Caco-2 (cell line): ENCODE data around the gene AP3D1. TPM values are rescaled to one million over a fixed set of nuclear protein-coding genes. Genes with fewer than 3 reads are reported as not detected.

Experiments
- BruUV-seq: library from RNA; stranded (reverse); fragments of 400-500 nt; replicated peaks from 2 replicates; lab custom pipeline; 2021; lab: Mats Ljungman, UMichigan
- CTCF ChIA-PET: fragments of 300-600 bp; sonication (Branson Sonifier 250); formaldehyde crosslinking; loops from one replicate; lab custom pipeline; 2022; ENCODE audit warnings: antibody characterized with exemption; lab: Charles Lee
- POLR2A ChIA-PET: fragments of 300-600 bp; sonication (Branson Sonifier 250); formaldehyde crosslinking; loops from one replicate; lab custom pipeline; 2022; ENCODE audit warnings: antibody characterized with exemption; lab: Charles Lee
- DNase-seq, 2 experiments: peaks; one replicate each; pipeline versions ENCODE4 v3.0.0 to v3.0.0-alpha.2; 2020 to 2022
- H3K27me3 ChIP-seq: replicated peaks from 2 replicates; pipeline ENCODE4 v1.6.0; 2011; ENCODE audit warnings: low read length; ENCODE audit not compliant: control insufficient read depth, insufficient read depth
- H3K36me3 ChIP-seq: 2 replicates; pipeline ENCODE4 v1.5.1; 2011; ENCODE audit warnings: low read length; ENCODE audit not compliant: control insufficient read depth, insufficient read depth
- H3K4me1 ChIP-seq: fragments of 250-450 bp; sonication (Bioruptor Pico); 2 replicates; pipeline ENCODE4 v1.5.1; 2020; ENCODE audit warnings: mild to moderate bottlenecking
- H3K4me3 ChIP-seq: 2 replicates; pipeline ENCODE4 v1.5.1; 2011; ENCODE audit warnings: low read depth, mild to moderate bottlenecking, control low read depth, low read length
- H3K9me3 ChIP-seq: fragments of 250-450 bp; sonication (Bioruptor Pico); 2 replicates; pipeline ENCODE4 v1.5.1; 2020; ENCODE audit warnings: mild to moderate bottlenecking, moderate library complexity
- H3K27ac Mint-ChIP-seq: one replicate; pipeline ENCODE4 v1.8.0; 2022; ENCODE audit warnings: mixed read lengths; ENCODE audit not compliant: unreplicated experiment
- H3K27me3 Mint-ChIP-seq: one replicate; pipeline ENCODE4 v1.8.0; 2022; ENCODE audit warnings: mixed read lengths; ENCODE audit not compliant: insufficient read depth, unreplicated experiment
- H3K36me3 Mint-ChIP-seq: one replicate; pipeline ENCODE4 v1.8.0; 2022; ENCODE audit warnings: mild to moderate bottlenecking, mixed read lengths; ENCODE audit not compliant: insufficient read depth, unreplicated experiment
- H3K4me1 Mint-ChIP-seq: one replicate; pipeline ENCODE4 v1.8.0; 2022; ENCODE audit warnings: low read depth, mixed read lengths; ENCODE audit not compliant: unreplicated experiment
- H3K4me3 Mint-ChIP-seq: one replicate; pipeline ENCODE4 v1.8.0; 2022; ENCODE audit warnings: mild to moderate bottlenecking, moderate library complexity, mixed read lengths; ENCODE audit not compliant: unreplicated experiment
- H3K9me3 Mint-ChIP-seq: one replicate; pipeline ENCODE4 v1.8.0; 2022; ENCODE audit warnings: mixed read lengths; ENCODE audit not compliant: unreplicated experiment
- intact Hi-C: fragments of 100-400 bp; cut with micrococcal nuclease; formaldehyde crosslinking; loops from one replicate; pipeline ENCODE4 v1.10.0; 2022; ENCODE audit not compliant: unreplicated experiment
- total RNA-seq: library from RNA; stranded (reverse); gene quantifications from 2 replicates; pipeline ENCODE4 v1.2.3, GENCODE V29; 2022
- TF ChIP-seq, protein P1 (sequence below), 2 experiments: fragments of 200-600 bp in 1 of 2; IDR thresholded peaks; 1 replicate in 1 of 2; 2 replicates in 1 of 2; pipeline versions ENCODE4 v1.5.1 to v1.8.0; 2011 to 2022; ENCODE audit warnings: antibody characterized with exemption in 1 of 2, control low read depth in 1 of 2, inconsistent platforms in 1 of 2, low read depth in 1 of 2, low read length in 1 of 2, mild to moderate bottlenecking in 1 of 2, moderate library complexity in 1 of 2; ENCODE audit not compliant: insufficient read depth in 1 of 2, severe bottlenecking in 1 of 2, unreplicated experiment in 1 of 2

Gene AP3D1
- total RNA-seq, 1 experiment from 2014 or later, result 151 TPM

- H3K4me3 Mint-ChIP-seq, result no peak overlapping the region
- Histone ChIP-seq H3K9me3 (no peaks in the 10 kb centered on the region), H3K4me3 (no peak overlapping the region), H3K4me1 (peaks cover 36% of the 10 kb centered on the region), H3K27me3 (no peaks in the 10 kb centered on the region), H3K36me3 (no peaks in the 10 kb centered on the region)
- ChIA-PET POLR2A (no interaction called here), CTCF (no interaction called here)
- intact Hi-C loops, result loop anchor here (10.0 kb wide), 1 partner anchor 54 kb away; no protein-coding TSS in a partner anchor
- H3K27me3 Mint-ChIP-seq, result no peaks in the 10 kb centered on the region
- H3K27ac Mint-ChIP-seq, result no peak overlapping the region
- no peaks in the 10 kb centered on the region for H3K4me1 Mint-ChIP-seq
- BruUV-seq, result no TSS peak
- DNase-seq, result peak; percentile 40 to 59
- no peaks in the 10 kb centered on the region for H3K9me3 Mint-ChIP-seq
- TF ChIP-seq, protein P1, sequence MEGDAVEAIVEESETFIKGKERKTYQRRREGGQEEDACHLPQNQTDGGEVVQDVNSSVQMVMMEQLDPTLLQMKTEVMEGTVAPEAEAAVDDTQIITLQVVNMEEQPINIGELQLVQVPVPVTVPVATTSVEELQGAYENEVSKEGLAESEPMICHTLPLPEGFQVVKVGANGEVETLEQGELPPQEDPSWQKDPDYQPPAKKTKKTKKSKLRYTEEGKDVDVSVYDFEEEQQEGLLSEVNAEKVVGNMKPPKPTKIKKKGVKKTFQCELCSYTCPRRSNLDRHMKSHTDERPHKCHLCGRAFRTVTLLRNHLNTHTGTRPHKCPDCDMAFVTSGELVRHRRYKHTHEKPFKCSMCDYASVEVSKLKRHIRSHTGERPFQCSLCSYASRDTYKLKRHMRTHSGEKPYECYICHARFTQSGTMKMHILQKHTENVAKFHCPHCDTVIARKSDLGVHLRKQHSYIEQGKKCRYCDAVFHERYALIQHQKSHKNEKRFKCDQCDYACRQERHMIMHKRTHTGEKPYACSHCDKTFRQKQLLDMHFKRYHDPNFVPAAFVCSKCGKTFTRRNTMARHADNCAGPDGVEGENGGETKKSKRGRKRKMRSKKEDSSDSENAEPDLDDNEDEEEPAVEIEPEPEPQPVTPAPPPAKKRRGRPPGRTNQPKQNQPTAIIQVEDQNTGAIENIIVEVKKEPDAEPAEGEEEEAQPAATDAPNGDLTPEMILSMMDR (IDR thresholded peaks at IDR 0.05; ENCODE audit: insufficient read depth in 1 of 2, low read depth in 1 of 2, low read length in 1 of 2, severe bottlenecking in 1 of 2, unreplicated experiment in 1 of 2), result no peak
- peaks cover 14% of the 10 kb centered on the region for H3K36me3 Mint-ChIP-seq
Measured at GRCh38 chr19:2160379-2160778, 9.0 kb upstream of the AP3D1 start.

GRCh38 chr19:2157452-2157851, 6.1 kb upstream of the AP3D1 start:
- peaks cover 7% of the 10 kb centered on the region for H3K4me1 Mint-ChIP-seq
- Histone ChIP-seq H3K9me3 (no peaks in the 10 kb centered on the region), H3K4me1 (peaks cover 36% of the 10 kb centered on the region), H3K27me3 (no peaks in the 10 kb centered on the region), H3K4me3 (no peak overlapping the region), H3K36me3 (no peaks in the 10 kb centered on the region)
- BruUV-seq, result no TSS peak
- no peak overlapping the region for H3K27ac Mint-ChIP-seq
- H3K36me3 Mint-ChIP-seq, result no peaks in the 10 kb centered on the region
- H3K9me3 Mint-ChIP-seq, result no peaks in the 10 kb centered on the region
- POLR2A ChIA-PET, result no interaction called here
- intact Hi-C loops, result loop anchor here (2.0 kb wide), 1 partner anchor 79 kb away; the partner anchor contains the start of genes PLEKHJ1 and SF3A2
- CTCF ChIA-PET, result no interaction called here
- no peaks in the 10 kb centered on the region for H3K27me3 Mint-ChIP-seq
- no peak for DNase-seq
- H3K4me3 Mint-ChIP-seq, result no peak overlapping the region
- TF ChIP-seq, protein P1 (IDR thresholded peaks at IDR 0.05; ENCODE audit: insufficient read depth in 1 of 2, low read depth in 1 of 2, low read length in 1 of 2, severe bottlenecking in 1 of 2, unreplicated experiment in 1 of 2), result no peak

DNA sequence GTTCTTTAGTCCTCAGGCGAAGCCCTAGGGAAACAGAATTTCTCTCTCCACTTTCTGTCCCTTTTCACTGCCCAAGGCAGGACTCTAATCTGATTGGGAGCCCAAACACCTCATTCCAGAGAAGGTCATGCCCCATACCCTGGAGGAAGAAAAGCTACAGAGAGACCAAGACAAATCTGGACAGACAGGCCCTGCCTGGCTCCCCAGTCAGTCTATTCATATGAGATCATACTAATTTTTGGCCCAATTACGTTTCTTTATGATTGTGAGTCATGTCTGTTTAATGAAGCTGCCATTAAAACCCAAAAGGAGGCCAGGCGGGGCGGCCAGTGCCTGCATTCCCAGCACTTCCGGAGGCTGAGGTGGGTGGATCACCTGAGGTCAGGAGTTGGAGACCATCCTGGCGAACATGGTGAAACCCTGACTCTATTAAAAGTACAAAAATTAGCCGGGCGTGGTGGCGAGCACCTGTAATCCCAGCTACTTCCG, 3.3 kb upstream of the AP3D1 start:
- CTCF ChIA-PET, result interaction anchor here (0.6 kb wide), 1 partner anchor 82 kb away, joined by 5 read pairs; the partner anchor contains the start of gene PLEKHJ1
- peak overlapping the region; percentile 54 for H3K27ac Mint-ChIP-seq
- DNase-seq, result peak; percentile 60 to 77

More for the DNA sequence above, 3.3 kb upstream of the AP3D1 start:
- no peak overlapping the region for H3K4me3 ChIP-seq
- intact Hi-C loops, result no loop called here
- no peaks in the 10 kb centered on the region for H3K9me3 Mint-ChIP-seq
- TF ChIP-seq, protein P1 (IDR thresholded peaks at IDR 0.05; ENCODE audit: insufficient read depth in 1 of 2, low read depth in 1 of 2, low read length in 1 of 2, severe bottlenecking in 1 of 2, unreplicated experiment in 1 of 2), result no peak
- H3K27me3 Mint-ChIP-seq, result no peaks in the 10 kb centered on the region
- H3K4me3 Mint-ChIP-seq, result peak overlapping the region; percentile 9
- no peaks in the 10 kb centered on the region for H3K27me3 ChIP-seq
- peaks cover 7% of the 10 kb centered on the region for H3K4me1 Mint-ChIP-seq
- no peaks in the 10 kb centered on the region for H3K9me3 ChIP-seq
- BruUV-seq, result no TSS peak
- peaks cover 21% of the 10 kb centered on the region for H3K4me1 ChIP-seq
- no peaks in the 10 kb centered on the region for H3K36me3 ChIP-seq
- H3K36me3 Mint-ChIP-seq, result peaks cover 7% of the 10 kb centered on the region
- POLR2A ChIA-PET, result no interaction called here
